ENCODE measurements around the gene CAMTA1.

- TF ChIP-seq CTCF (IDR thresholded peaks at IDR 0.05; ENCODE audit: insufficient read depth, low read length, poor library complexity, severe bottlenecking) = no peak
- TF ChIP-seq EZH2phosphoT487 (conservative IDR thresholded peaks at IDR 0.05; ENCODE audit: low read length) = no peak
Observed at GRCh38 chr1:6833804-6834203, 48.5 kb downstream of the CAMTA1 start.

All from SU-DHL-6 (cell line).